H1 (cell line): ENCODE results near the gene TPSAB1. TPM values are rescaled to one million over a fixed set of nuclear protein-coding genes. Genes with fewer than 3 reads are reported as not detected.

ENCODE experiments used
- polyA plus RNA-seq, 7 experiments: library from polyadenylated mRNA; depleted of rRNA in 3 of 7; stranded (reverse) in 5 of 7; unstranded in 2 of 7; fragments of >200 nt in 5 of 7; fragments of 200-250 nt in 2 of 7; gene quantifications; 1 replicate in 5 of 7; 2 replicates in 1 of 7; 4 replicates in 1 of 7; pipeline versions ENCODE4 v1.2.1 to v1.2.3, GENCODE V29; 2011 to 2013; ENCODE audit warnings: missing spikeins in 2 of 7, mixed read lengths in 2 of 7
- total RNA-seq: library from RNA; stranded (reverse); fragmentation: NEBNext Ultra II Directional; extraction: Animal tissue kit (Norgen Biotek cat#: 25700); gene quantifications from 2 replicates; pipeline ENCODE4 v1.2.1, GENCODE V29; 2021
- TF ChIP-seq, protein P1 (sequence below): fragments of 300-600 bp; sonication (generic); IDR thresholded peaks from 2 replicates; pipeline ENCODE4 v1.7.1; 2012; ENCODE audit warnings: low read length, moderate library complexity, mild to moderate bottlenecking, inconsistent platforms; ENCODE audit not compliant: insufficient replicate concordance

Gene TPSAB1
- total and polyA plus RNA-seq, 2 of the 8 experiments (the other 6 are each of a cell fraction or from before 2014, with no cell fraction given), result 0.09 TPM; not detected in 1

- TF ChIP-seq, protein P1, sequence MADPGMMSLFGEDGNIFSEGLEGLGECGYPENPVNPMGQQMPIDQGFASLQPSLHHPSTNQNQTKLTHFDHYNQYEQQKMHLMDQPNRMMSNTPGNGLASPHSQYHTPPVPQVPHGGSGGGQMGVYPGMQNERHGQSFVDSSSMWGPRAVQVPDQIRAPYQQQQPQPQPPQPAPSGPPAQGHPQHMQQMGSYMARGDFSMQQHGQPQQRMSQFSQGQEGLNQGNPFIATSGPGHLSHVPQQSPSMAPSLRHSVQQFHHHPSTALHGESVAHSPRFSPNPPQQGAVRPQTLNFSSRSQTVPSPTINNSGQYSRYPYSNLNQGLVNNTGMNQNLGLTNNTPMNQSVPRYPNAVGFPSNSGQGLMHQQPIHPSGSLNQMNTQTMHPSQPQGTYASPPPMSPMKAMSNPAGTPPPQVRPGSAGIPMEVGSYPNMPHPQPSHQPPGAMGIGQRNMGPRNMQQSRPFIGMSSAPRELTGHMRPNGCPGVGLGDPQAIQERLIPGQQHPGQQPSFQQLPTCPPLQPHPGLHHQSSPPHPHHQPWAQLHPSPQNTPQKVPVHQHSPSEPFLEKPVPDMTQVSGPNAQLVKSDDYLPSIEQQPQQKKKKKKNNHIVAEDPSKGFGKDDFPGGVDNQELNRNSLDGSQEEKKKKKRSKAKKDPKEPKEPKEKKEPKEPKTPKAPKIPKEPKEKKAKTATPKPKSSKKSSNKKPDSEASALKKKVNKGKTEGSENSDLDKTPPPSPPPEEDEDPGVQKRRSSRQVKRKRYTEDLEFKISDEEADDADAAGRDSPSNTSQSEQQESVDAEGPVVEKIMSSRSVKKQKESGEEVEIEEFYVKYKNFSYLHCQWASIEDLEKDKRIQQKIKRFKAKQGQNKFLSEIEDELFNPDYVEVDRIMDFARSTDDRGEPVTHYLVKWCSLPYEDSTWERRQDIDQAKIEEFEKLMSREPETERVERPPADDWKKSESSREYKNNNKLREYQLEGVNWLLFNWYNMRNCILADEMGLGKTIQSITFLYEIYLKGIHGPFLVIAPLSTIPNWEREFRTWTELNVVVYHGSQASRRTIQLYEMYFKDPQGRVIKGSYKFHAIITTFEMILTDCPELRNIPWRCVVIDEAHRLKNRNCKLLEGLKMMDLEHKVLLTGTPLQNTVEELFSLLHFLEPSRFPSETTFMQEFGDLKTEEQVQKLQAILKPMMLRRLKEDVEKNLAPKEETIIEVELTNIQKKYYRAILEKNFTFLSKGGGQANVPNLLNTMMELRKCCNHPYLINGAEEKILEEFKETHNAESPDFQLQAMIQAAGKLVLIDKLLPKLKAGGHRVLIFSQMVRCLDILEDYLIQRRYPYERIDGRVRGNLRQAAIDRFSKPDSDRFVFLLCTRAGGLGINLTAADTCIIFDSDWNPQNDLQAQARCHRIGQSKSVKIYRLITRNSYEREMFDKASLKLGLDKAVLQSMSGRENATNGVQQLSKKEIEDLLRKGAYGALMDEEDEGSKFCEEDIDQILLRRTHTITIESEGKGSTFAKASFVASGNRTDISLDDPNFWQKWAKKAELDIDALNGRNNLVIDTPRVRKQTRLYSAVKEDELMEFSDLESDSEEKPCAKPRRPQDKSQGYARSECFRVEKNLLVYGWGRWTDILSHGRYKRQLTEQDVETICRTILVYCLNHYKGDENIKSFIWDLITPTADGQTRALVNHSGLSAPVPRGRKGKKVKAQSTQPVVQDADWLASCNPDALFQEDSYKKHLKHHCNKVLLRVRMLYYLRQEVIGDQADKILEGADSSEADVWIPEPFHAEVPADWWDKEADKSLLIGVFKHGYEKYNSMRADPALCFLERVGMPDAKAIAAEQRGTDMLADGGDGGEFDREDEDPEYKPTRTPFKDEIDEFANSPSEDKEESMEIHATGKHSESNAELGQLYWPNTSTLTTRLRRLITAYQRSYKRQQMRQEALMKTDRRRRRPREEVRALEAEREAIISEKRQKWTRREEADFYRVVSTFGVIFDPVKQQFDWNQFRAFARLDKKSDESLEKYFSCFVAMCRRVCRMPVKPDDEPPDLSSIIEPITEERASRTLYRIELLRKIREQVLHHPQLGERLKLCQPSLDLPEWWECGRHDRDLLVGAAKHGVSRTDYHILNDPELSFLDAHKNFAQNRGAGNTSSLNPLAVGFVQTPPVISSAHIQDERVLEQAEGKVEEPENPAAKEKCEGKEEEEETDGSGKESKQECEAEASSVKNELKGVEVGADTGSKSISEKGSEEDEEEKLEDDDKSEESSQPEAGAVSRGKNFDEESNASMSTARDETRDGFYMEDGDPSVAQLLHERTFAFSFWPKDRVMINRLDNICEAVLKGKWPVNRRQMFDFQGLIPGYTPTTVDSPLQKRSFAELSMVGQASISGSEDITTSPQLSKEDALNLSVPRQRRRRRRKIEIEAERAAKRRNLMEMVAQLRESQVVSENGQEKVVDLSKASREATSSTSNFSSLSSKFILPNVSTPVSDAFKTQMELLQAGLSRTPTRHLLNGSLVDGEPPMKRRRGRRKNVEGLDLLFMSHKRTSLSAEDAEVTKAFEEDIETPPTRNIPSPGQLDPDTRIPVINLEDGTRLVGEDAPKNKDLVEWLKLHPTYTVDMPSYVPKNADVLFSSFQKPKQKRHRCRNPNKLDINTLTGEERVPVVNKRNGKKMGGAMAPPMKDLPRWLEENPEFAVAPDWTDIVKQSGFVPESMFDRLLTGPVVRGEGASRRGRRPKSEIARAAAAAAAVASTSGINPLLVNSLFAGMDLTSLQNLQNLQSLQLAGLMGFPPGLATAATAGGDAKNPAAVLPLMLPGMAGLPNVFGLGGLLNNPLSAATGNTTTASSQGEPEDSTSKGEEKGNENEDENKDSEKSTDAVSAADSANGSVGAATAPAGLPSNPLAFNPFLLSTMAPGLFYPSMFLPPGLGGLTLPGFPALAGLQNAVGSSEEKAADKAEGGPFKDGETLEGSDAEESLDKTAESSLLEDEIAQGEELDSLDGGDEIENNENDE, result no peak
- TF ChIP-seq, all 59 proteins: peak for 0
Observed at GRCh38 chr16:1221628-1222552, 18.6 kb upstream of the TPSAB1 start (continued).
